HG03025 (cell line): ENCODE data around the gene PRRT1B.

ENCODE experiments used
- ATAC-seq: cut with Tn5 transposase; IDR thresholded peaks from one replicate; pipeline ENCODE4 v1.9.1; 2021; ENCODE audit warnings: mild to moderate bottlenecking, moderate library complexity; ENCODE audit not compliant: unreplicated experiment, low FRiP score

Gene PRRT1B

GRCh38 chr9:131593936-131594665 is 48.8 kb downstream of the PRRT1B start:
- no peak for ATAC-seq

GRCh38 chr9:131594906-131595665 is 49.8 kb downstream of the PRRT1B start:
- no peak for ATAC-seq

- ATAC-seq: no peak
These were observed 50.5 kb downstream of the PRRT1B start for GRCh38 chr9:131595696-131596429.

- ATAC-seq: no peak
These were observed 51.1 kb downstream of the PRRT1B start for GRCh38 chr9:131596430-131596743.

- ATAC-seq: no peak
These were observed 51.9 kb downstream of the PRRT1B start for GRCh38 chr9:131597246-131597645.

- ATAC-seq: no peak
These were observed 52.8 kb downstream of the PRRT1B start for GRCh38 chr9:131598121-131598520.

GRCh38 chr9:131601683-131602181 is 56.4 kb downstream of the PRRT1B start:
- no peak for ATAC-seq

- ATAC-seq: no peak
These were observed 57.9 kb downstream of the PRRT1B start for GRCh38 chr9:131603199-131603598.

GRCh38 chr9:131603711-131604439 is 58.6 kb downstream of the PRRT1B start:
- ATAC-seq: no peak

GRCh38 chr9:131605770-131606590 is 60.7 kb downstream of the PRRT1B start:
- ATAC-seq: no peak

GRCh38 chr9:131606896-131607567 is 61.7 kb downstream of the PRRT1B start:
- no peak for ATAC-seq

GRCh38 chr9:131607591-131607990 is 62.3 kb downstream of the PRRT1B start:
- ATAC-seq: no peak

GRCh38 chr9:131608493-131609037 is 63.2 kb downstream of the PRRT1B start:
- ATAC-seq: no peak
